ENCODE data around the gene KRT76. TPM values are rescaled to one million over a fixed set of nuclear protein-coding genes. Genes with fewer than 3 reads are reported as not detected.
"Not testable (repeated sequence)": the region's sequence is repeated elsewhere in the genome, so short reads cannot be mapped to it uniquely, and the experiment has no call there.

The KRT76 gene
- polyA plus RNA-seq, 3 donors: not detected

GRCh38 chr12:52761218-52761617, 15.9 kb downstream of the KRT76 start:
- DNase-seq: not testable (repeated sequence)

- no peak for DNase-seq
These were observed 16.5 kb downstream of the KRT76 start for GRCh38 chr12:52760623-52761022.

DNA sequence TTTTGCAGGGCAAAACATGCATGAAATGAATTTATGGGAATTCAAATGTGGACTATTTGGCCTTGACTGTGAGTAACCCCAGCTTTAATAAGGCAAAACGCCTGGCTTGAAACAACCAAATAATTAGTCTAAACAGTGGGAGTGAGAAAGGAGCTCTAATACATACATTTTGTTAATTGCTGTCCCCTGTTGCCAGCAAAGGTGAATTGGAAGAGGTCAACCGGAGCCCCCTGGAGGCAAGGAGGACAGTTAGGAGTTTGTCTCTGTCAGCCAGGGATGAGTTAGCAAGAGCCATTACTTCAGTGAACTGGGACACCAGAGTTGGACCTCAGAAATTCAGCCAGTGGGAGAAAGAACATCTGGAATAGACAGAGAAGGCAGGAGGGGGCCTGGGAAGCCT, 17.4 kb downstream of the KRT76 start:
- DNase-seq: no peak

DNA sequence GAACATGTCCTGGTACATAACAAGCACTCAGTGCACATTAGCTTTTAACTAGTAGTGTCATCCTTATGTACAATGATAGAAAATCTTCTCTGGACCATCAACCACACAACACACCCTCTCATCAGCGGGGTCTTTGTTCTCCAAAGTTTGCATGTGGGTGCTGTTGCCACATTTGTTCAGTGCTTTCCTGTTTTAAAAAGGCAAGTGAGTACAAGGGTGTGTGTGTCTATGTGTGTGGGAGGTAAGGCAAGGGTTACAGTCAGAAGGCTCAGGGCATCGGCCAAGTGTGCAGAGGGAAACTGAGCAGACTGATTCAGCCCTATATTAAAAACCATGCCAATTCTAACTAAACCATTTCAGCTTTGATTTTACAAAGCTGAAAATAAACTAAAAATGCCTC, 17.9 kb downstream of the KRT76 start:
- DNase-seq: no peak

DNA sequence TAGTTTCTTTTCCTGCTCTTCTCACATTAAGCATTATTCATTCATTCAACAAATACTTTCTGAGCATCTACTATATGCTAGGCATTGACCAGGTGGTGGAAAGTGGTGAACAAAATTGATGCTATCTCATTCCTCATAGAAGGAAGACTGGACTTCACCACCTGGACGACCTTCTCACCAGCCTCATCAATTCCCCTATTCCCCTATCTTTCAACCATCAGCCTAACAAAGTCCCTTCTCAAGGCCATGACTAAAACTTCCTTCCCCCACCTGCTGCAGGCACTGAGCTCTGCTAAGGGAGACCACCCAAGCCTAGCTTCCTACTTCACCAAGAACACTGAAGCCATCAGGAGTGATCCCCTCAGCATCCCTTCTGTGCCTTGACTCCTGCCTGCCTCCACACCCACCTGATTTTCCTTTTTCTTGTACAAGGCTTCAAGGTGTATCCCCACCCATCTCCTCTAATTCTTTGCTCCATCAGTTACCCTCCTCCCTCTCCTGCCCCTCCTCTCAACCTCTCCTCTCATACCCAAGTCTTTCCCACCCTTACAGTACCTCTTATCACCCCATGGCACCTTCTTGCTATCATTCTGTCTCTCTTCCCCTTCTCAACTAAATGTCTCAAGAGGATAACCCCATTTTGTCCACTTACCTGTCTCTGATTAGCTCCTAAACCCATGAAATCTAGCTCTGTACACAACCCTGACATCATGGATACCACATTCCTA, 19.5 kb downstream of the KRT76 start:
- no peak for DNase-seq

DNA sequence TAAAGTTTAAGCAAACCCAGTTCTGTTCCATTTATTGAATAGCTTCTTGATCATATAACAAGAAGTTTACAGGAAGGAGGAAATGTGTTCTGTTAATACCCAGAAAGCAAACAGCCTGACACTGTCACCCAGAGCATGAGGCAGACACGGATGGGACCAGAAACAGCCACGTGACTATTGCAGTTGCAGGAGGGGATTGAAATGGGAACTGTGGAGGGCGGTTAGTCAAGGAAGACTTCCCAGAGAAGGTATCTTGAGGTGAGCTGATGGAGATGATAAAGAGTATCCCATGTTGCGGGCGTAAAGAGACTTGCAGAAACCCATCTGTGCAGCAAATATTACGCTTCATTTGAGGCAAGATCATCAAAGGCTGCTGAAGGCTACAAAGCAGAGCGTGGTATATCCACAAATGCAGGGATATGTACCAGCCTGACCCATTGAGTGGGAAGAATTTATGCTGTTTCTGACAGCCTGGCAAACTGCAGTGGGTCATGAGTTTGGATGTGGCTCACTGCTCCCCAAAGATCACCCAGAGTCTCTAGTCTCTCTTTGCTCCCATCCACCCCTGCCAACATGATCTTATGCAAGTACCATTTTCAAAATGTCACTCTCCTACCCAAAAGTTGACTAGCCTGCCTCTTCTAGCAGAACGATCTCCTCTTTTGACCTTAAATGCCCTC, 20.7 kb downstream of the KRT76 start:
- no peak for DNase-seq

DNA sequence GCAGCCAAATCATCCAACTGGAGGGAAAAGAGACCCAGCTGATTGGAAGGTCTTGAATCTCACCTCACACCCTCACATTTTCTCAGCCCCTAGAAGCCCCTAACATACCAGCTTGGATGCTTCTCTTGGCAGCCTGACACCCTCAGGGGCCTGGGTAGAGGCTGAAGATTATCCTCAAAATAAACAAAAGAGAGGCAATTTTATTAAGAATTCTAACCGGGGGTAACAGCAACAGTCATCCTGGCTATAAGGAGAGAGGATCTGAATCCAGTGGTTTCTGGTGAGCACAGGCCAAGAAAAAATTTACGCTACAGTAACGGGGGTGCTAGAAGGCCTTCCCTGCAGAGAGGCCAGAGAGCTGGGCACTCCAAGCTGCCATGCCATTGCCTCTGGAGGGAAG, 21.6 kb downstream of the KRT76 start:
- no peak for DNase-seq

GRCh38 chr12:52754135-52754534, 23.0 kb downstream of the KRT76 start:
- DNase-seq: no peak

DNA sequence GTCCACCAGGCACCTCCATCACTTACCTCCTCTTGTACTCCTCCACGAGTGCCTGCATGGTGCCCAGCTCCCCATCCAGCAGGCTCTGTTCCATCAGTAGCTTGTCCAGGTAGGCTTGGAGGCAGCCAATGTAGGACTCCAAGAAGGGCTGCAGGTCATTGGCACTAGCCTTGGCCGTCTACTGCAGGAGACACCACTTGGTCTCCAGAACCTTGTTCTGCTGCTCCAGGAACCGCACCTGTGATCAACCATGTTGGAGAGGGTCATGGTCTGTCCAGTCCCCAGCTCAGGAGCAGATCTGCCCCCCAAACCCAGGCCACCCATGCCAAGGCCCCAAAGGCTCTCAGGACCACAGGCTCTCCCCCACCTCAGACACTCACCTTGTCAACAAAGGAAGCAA, 23.9 kb downstream of the KRT76 start:
- no peak for DNase-seq

DNA sequence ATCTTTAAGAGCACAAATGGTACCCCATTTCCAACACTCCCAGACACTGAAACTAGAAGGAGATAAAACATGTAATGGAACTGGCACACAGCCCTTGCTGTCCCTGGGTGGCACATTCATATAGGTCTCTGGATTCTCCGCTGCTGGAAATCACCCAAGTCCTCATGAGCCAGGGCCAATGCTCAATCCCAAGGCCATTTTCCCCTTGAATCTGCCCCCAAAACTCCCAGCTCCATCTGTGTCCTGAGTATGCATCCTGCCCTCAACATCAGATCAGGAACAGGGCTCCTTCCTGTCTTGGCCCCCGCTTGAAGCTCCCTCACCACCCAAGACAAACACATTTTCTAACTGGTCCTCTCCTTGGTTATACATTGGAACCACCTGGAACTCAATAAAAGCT, 24.6 kb downstream of the KRT76 start:
- DNase-seq: no peak

DNA sequence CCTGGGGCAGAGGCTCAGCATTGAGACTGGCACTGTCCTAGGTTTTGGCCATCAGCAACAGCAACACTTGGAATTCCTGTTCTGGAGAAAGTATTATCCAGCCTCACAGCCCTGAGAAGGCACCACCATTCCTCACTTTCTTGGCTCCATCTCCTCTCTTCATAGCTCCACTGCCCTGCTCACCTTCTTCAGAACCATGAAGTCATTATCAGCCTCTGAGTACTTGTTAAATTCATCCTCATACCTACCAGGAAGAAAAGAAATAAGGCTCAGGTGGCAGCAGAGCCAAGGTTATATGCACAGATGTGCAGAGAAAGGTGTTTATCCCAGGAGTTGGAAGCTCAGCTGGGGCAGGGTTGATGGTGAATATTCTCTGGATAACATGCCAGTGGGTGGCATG, 25.4 kb downstream of the KRT76 start:
- DNase-seq: no peak

- not testable (repeated sequence) for DNase-seq
These were observed 26.6 kb downstream of the KRT76 start for GRCh38 chr12:52750532-52750931.

- no peak for DNase-seq
These were observed 27.3 kb downstream of the KRT76 start for GRCh38 chr12:52749827-52750226.

DNA sequence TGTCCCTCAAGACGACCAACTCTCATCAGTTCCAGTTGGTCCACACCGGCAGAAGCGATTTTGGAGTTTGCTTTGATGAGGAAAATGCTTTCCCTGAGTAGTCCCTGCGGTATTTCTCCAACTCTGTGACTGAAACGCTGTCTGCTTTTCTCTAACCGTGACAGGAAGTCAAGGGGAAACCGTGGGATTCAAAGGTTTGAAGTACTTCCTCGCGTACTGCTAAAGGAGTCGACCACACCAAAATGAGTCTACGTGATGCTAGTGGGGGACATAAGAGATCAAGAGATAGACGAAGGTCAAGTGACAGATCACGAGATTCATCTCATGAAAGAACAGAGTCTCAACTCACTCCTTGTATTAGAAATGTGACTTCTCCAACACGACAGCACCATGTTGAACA, 28.6 kb downstream of the KRT76 start:
- no peak for DNase-seq

- no peak for DNase-seq
These were observed 31.6 kb downstream of the KRT76 start for GRCh38 chr12:52745554-52745953.

DNA sequence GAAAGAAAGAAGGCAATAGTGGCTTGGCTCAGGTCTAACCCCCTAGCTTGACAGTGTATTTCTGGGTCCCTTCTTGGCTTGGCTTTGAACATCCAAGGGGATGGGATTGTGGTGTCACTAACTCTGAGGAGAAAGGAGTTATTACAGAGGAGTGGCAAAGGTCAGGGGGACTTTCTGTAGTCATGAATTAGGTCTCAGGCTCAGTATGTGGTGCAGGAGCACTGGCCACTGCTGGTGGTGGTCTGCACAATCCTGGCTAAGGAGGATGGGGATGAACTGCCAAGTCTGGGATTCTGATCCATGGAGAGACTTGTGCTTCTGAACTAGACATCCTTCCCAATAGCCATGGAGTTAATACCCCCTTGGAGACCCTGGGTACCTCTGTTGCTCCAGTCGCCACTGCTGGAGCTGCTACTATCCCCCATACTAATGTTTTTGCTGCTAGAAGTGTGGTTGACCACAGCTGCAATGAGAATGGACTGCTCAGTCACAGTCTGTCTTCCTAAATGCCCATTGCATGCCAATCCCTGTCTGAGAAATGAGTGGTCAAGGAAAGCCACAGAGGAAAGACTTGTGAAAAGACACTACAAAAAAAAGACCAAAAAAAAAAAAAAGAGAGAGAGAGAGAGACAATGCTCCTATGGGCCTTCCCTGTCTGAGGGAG, 32.5 kb downstream of the KRT76 start:
- no peak for DNase-seq

GRCh38 chr12:52742822-52743457, 34.2 kb downstream of the KRT76 start:
- DNase-seq: no peak

DNA sequence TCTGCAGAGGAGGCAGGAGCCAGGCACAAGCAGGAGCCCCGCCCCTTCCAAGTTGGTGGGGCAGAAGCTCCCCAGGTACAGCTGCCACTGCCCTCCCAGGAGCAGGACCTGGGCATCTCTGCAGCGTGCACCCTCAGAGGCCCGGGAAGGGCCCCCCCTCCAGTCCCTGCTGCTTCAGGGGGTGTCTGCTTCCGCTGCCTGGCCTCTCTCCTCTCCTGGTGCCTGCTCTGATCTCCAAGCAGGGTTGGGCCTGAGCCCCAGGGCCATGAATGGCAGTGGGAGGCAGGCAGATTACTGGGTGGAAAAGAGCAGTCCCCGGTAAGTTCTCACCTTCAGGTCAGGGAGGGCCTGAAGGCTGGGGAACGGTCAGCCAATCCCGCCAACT, 35.0 kb downstream of the KRT76 start:
- DNase-seq: no peak

GRCh38 chr12:52741375-52742195, 35.6 kb downstream of the KRT76 start:
- peak; percentile 82 for DNase-seq

- no peak for DNase-seq
These were observed 36.6 kb downstream of the KRT76 start for GRCh38 chr12:52740584-52740983.

GRCh38 chr12:52739963-52740362, 37.2 kb downstream of the KRT76 start:
- no peak for DNase-seq

Data from renal pelvis (tissue), 4 donors.